ENCODE measurements around the gene USP19.

DNA sequence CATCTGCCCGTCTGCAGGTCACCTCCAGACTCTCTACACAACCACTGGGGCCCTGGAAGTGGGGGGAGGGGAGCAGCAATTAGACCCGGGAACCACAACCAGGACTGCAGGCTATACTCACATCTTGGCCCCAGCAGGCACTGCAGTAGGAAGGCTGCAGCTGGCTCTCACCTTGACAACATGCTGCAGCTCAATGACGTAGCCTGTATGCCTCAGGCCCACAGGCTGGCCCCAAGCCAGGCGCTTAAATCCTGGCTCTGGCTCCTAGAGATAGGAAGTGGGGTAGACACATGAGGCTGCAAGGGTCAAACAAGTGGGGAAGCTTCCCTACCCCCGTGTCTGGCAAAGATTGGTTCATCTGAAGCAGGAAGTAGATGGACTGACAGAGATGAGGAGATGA lies 22.2 kb downstream of the USP19 start:
- TF ChIP-seq EP300 (IDR thresholded peaks at IDR 0.05; ENCODE audit: borderline replicate concordance) (no peak), TAF1 (IDR thresholded peaks at IDR 0.05; ENCODE audit: low read depth) (no peak), NFIC (IDR thresholded peaks at IDR 0.05) (no peak), RAD21 (IDR thresholded peaks at IDR 0.05; ENCODE audit: low read depth) (no peak), YY1 (IDR thresholded peaks at IDR 0.05; ENCODE audit: low read depth) (no peak), CEBPB (IDR thresholded peaks at IDR 0.05) (no peak), TEAD4 (IDR thresholded peaks at IDR 0.05) (no peak)
- TF ChIP-seq, protein P1, sequence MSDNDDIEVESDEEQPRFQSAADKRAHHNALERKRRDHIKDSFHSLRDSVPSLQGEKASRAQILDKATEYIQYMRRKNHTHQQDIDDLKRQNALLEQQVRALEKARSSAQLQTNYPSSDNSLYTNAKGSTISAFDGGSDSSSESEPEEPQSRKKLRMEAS (IDR thresholded peaks at IDR 0.05) = no peak
- TF ChIP-seq, protein P2, sequence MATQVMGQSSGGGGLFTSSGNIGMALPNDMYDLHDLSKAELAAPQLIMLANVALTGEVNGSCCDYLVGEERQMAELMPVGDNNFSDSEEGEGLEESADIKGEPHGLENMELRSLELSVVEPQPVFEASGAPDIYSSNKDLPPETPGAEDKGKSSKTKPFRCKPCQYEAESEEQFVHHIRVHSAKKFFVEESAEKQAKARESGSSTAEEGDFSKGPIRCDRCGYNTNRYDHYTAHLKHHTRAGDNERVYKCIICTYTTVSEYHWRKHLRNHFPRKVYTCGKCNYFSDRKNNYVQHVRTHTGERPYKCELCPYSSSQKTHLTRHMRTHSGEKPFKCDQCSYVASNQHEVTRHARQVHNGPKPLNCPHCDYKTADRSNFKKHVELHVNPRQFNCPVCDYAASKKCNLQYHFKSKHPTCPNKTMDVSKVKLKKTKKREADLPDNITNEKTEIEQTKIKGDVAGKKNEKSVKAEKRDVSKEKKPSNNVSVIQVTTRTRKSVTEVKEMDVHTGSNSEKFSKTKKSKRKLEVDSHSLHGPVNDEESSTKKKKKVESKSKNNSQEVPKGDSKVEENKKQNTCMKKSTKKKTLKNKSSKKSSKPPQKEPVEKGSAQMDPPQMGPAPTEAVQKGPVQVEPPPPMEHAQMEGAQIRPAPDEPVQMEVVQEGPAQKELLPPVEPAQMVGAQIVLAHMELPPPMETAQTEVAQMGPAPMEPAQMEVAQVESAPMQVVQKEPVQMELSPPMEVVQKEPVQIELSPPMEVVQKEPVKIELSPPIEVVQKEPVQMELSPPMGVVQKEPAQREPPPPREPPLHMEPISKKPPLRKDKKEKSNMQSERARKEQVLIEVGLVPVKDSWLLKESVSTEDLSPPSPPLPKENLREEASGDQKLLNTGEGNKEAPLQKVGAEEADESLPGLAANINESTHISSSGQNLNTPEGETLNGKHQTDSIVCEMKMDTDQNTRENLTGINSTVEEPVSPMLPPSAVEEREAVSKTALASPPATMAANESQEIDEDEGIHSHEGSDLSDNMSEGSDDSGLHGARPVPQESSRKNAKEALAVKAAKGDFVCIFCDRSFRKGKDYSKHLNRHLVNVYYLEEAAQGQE (IDR thresholded peaks at IDR 0.05; ENCODE audit: low read depth) = no peak

Measured in Ishikawa (cell line).